ENCODE measurements around the gene CYP24A1.

- TF ChIP-seq, protein P1, sequence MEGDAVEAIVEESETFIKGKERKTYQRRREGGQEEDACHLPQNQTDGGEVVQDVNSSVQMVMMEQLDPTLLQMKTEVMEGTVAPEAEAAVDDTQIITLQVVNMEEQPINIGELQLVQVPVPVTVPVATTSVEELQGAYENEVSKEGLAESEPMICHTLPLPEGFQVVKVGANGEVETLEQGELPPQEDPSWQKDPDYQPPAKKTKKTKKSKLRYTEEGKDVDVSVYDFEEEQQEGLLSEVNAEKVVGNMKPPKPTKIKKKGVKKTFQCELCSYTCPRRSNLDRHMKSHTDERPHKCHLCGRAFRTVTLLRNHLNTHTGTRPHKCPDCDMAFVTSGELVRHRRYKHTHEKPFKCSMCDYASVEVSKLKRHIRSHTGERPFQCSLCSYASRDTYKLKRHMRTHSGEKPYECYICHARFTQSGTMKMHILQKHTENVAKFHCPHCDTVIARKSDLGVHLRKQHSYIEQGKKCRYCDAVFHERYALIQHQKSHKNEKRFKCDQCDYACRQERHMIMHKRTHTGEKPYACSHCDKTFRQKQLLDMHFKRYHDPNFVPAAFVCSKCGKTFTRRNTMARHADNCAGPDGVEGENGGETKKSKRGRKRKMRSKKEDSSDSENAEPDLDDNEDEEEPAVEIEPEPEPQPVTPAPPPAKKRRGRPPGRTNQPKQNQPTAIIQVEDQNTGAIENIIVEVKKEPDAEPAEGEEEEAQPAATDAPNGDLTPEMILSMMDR (IDR thresholded peaks at IDR 0.05): no peak
- TF ChIP-seq POLR2A (IDR thresholded peaks at IDR 0.05): no peak
Measured at GRCh38 chr20:54110041-54110440, 63.7 kb downstream of the CYP24A1 start.

Data from esophagus squamous epithelium (tissue), 4 donors.